Measurements from ENCODE around the gene REM2.
A peak's percentile ranks its signal among the peaks of the same experiment; 100 is the strongest.

Gene REM2

DNA sequence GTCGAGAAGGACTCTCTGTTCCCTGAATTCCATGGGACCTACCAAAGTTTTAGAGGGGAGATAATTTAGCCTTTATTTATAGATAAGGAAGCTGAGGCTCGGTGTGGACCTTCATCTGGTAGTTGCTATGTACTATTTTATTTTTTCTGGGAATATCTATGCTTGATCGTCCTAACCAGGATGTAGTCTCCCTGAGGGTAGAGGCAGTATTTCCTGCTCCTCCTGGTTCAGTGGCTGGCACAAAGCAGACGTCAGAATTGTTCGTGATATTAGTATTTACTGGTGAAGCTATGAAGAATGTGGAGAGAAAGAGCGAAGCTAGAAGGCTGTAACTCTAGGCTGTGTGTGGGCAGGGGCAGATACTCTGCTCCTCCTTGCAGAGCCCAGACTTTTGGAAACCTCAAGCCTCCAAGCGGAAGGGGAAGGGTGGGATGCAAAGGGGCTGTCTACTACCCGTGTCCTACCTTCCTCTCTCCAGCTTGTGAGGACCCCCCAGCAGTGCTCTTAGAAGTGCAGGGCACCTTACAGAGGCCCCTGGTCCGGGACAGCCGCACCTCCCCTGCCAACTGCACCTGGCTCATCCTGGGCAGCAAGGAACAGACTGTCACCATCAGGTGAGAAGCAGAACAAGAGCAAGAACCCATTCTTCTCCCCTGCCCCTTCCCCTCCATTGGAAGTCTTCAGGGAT is 10.0 kb upstream of the REM2 start:
- no peak for DNase-seq

DNA sequence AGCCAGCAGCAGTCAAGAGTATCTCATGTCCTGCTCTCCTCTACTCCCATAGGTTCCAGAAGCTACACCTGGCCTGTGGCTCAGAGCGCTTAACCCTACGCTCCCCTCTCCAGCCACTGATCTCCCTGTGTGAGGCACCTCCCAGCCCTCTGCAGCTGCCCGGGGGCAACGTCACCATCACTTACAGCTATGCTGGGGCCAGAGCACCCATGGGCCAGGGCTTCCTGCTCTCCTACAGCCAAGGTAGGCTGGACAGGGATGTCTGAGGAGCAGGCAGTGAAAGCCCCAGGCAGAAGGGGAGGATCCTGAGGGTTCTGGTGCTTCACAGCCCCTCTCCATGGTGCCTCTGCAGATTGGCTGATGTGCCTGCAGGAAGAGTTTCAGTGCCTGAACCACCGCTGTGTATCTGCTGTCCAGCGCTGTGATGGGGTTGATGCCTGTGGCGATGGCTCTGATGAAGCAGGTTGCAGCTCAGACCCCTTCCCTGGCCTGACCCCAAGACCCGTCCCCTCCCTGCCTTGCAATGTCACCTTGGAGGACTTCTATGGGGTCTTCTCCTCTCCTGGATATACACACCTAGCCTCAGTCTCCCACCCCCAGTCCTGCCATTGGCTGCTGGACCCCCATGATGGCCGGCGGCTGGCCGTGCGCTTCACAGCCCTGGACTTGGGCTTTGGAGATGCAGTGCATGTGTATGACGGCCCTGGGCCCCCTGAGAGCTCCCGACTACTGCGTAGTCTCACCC is 7.8 kb upstream of the REM2 start:
- no peak for DNase-seq

DNA sequence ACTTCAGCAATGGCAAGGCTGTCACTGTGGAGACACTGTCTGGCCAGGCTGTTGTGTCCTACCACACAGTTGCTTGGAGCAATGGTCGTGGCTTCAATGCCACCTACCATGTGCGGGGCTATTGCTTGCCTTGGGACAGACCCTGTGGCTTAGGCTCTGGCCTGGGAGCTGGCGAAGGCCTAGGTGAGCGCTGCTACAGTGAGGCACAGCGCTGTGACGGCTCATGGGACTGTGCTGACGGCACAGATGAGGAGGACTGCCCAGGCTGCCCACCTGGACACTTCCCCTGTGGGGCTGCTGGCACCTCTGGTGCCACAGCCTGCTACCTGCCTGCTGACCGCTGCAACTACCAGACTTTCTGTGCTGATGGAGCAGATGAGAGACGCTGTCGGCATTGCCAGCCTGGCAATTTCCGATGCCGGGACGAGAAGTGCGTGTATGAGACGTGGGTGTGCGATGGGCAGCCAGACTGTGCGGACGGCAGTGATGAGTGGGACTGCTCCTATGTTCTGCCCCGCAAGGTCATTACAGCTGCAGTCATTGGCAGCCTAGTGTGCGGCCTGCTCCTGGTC is 7.2 kb upstream of the REM2 start:
- no peak for DNase-seq

DNA sequence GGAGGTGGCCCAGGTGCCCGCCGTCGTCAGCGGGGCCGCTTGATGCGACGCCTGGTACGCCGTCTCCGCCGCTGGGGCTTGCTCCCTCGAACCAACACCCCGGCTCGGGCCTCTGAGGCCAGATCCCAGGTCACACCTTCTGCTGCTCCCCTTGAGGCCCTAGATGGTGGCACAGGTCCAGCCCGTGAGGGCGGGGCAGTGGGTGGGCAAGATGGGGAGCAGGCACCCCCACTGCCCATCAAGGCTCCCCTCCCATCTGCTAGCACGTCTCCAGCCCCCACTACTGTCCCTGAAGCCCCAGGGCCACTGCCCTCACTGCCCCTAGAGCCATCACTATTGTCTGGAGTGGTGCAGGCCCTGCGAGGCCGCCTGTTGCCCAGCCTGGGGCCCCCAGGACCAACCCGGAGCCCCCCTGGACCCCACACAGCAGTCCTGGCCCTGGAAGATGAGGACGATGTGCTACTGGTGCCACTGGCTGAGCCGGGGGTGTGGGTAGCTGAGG is 6.0 kb upstream of the REM2 start:
- DNase-seq: no peak

DNA sequence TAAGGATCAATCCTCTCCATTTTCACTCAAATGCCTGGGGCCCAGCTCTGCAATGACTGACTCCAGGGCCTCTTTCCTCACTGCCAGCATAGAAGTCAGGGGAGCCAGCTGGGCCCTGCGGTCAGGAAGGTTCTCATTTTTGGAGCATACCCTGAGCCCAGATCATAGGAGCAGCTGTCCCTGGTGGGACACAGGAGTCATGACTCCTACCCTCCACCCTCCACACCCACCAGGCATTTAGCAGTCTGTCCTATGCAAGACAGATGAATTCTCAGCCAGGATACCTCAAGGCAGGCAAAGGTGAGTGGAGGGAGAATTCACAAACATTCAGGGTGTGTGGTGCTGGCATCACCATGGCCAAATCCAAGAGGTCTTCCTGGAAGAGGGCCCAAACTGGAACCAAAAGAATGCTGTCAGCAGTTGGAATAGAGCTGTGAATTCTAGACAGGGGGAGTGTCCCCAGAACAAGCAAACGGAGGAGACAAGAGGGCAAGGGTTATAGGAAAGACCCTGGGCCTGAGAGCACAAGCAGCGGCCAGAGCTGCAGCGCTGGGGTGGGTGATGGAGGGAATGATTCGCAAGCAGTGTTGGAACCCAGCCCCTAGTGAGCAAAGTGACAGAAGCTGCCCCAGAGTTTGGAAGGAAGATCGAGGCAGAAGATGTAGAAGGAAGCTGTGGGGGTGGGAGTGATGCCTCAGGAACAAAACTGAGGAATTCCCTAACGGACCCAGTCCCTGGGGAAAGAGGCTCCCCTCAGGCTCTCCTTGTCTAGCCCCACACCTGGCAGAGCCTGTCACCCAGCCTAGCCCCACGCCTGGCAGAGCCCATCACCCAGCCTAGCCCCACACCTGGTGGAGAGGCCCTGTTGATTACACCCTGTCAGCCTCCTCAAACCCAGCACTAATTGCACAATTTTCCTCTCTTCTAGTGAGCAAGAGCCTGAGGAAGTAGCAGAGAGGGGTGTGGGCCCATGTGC is 4.5 kb upstream of the REM2 start:
- no peak for DNase-seq

DNA sequence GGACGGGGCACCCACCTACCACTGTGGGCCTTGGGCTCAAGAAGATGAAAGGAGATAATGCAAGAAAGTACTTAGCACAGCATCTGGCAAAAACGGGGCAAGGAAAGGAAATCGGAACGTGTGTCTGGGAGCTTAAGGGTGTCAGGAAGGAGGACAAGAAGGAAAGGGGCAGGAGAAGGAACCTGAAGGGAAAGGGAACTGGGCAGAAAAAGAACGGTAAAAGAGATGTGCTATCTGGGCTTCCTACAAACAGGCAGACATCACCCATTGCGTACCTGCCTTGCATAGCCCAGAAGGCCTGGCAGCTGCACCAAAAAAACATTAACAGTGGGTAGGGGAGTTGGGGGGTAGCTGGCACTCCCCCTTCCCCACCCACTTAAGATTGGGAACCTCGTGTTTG is 958 bp upstream of the REM2 start:
- DNase-seq: no peak

DNA sequence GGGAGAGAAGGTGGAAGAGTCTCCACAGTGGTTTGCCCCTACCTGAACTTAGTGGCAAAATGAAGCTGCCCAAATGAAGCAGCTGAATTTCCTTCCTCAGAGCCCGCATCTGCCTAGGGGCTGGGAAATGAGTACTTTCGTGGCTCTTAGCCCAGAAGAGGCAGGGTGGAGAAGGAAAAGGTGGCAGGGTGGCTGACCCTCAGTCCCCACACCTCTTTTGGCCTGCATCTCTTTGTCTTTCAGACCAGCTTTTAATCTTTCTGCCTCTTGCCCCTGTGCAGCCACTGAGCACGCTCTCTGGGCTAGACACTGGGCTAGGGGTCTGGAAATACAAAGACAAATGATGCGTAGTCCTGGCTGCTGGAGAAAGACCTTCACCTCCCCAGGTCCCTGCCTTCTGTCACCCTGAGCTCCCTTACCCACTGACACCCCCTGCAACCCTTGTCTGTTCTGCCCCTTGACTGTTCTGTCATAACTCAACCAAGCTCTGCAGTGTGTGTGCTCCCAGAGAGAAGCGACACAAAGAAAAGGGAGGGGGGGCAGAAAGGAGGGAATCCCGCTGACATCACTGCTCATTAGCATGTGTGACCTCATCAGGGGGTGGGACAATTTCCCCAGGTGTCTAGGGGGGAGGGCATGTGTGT is 371 bp upstream of the REM2 start:
- peak in 22 of 56 donors; percentile 9 to 78 (median 28) for DNase-seq

DNA sequence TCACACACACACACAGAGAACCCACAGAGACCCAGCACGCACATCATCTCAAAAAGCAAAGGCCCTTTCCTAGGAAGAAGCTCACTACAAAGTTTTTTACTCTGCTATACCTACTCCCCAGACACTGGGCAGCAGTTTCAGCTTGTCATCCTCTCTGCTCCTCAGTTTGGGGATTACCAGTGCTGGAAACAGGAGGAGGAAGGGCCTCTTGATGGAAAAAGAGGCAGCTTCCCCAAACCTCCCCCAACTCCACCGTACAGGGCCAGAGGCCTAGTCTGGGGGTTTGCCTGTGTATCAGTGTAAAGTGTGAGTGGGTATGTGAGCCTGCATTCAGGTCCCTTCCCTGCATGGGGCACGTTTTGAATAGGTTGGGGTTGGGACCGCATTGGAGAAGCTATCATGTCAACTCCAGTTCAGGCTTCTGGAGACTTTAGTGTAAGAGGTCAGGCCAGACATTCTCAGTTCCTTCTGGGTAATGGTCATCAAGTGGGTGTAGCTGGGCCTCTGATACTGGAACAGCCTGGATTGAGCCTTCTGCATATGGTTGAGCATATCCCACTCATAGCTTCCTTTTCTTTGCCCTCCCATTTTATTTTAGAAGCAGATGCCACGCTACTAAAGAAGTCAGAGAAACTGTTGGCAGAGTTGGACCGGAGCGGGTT is 1.2 kb downstream of the REM2 start:
- DNase-seq: peak in 1 of 56 donors; percentile 8

DNA sequence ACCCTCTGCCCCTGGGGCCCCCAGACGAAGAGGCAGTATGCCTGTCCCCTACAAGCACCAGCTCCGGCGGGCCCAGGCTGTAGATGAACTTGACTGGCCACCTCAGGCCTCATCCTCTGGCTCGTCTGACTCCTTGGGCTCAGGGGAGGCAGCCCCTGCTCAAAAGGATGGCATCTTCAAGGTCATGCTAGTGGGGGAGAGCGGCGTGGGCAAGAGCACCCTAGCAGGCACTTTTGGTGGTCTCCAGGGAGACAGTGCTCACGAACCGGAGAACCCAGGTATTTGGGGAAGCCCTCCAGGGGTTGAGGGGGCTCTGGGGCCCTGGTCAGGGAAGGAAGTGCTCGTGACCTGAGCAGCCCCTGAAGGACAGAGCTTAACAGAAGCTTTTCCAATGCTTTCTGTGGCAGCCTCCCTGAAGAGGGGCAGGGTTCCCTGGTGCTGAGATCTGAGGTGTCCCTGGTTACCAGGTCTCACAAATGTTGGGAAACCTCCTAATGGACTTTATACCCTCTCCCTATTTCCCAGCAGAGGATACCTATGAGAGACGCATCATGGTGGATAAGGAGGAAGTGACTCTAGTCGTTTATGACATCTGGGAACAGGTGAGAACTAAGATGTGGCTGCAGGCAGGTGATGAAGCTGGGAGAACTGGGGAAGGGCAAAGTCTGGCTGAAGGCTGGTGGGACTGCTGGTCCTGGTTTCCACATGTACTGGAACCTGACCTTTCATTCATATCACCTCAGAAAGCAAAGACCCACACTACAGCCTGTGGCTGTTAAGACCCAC is 1.9 kb downstream of the REM2 start:
- DNase-seq: no peak

DNA sequence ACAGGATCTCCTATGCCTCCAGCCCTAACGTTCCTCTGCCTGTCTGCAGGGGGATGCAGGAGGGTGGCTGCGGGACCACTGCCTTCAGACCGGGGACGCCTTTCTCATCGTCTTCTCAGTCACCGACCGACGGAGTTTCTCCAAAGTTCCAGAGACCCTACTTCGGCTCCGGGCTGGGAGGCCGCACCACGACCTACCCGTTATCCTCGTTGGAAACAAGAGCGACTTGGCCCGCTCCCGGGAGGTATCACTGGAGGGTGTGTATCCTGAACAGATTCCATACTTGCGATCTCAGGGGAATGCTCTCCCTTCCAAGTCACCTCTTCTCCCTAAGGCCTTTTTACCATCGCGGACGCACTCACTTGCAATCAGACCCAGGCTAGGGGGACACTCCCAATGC is 3.0 kb downstream of the REM2 start:
- no peak for DNase-seq

DNA sequence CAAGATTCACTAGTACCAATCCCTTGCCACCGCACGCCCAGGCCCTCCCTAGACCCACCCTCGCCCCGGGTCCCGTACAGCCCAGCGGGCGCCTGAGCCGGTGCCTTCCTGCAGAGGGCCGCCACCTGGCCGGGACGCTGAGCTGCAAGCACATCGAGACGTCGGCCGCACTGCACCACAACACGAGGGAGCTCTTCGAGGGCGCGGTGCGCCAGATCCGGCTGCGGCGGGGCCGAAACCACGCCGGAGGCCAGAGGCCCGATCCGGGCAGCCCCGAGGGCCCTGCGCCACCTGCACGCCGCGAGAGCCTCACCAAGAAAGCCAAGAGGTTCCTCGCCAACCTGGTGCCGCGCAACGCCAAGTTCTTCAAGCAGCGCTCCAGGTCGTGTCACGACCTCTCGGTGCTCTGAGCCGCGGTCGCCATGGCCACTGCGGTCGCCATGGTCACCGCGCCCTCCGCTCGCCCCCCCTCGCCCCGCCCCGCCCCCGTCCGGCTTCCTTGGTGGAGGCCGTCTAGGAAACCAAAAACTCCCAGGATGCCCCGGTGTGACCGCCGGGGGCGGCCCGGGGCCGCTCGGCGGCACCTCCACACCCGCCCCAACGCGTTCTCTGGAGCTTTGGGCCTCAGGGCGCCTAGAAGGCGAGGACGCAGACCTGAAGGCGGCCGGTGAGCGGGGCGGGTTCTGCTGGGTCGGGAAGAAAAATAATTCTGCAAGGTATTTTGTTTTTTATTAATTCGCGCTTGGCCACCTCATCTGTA is 3.7 kb downstream of the REM2 start:
- peak in 19 of 56 donors; percentile 6 to 48 (median 21) for DNase-seq

DNA sequence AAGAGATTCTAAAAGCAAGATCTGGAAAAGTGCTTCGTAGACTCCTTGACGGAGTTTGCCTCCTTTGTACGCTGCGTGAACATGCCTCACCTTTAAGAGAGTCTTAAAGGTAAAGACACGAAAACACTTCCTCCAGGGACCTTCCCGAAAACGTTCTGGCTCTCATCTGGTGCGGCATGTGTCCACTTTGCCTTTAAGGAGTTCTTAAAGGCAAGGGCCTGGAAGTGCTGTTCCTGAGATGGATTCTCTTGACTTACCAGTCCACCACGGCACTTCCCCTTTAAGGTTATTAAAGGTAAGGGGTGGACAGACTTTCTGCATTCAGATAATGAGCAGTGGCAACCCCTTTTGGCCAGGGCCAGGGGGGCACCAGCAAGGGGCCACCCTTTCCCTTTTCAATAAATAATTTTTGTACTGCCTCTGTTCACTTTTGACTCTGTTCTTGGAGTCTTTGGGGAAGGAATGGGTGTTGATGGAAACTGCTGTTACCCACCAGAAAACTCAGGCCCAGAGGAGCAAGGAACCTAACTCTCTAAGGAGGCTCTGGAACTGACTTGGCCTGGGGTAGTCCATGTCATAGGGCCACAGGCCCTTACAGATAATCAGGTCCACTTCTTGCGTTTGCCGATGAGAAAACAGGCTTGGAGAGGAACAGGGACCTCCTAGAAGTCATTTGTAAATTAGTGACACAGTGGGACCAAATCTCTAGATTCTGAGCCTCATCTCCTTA is 4.4 kb downstream of the REM2 start:
- no peak for DNase-seq

DNA sequence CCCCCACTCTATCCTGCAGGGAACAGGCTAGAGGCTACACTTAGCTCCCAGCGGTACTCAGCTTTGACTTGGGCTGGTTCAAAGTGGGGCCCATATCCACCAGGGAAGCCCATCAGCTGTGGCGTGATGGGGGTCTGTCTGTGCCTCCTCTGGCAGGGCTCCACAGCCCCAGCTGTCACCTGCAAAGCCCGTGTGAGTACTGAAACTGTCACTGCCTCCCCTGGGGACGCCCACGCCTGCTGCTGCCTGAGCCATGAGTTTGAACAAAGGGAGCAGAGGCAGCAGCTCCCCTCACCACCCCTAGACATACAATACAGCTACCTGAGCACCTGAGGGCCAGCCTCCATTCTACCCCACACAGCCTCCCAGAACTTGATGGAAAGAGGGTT is 5.0 kb downstream of the REM2 start:
- no peak for DNase-seq

DNA sequence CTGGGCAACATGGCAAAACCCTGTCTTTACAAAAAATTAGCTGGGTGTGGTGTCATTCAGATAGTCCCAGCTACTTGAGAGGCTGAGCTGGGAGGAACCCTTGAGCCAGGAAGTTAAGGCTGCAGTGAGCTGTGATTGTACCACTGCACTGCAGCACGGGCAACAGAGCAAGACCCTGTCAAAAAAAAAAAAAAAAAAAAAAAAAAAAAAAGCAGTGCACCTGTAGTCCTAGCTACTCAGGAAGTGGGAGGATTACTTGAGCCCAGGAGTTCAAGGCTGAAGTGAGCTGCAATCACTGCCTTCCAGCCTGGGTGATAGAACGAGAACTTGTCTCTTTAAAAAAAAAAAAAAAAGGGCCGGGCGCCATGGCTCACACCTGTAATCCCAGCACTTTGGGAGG is 5.6 kb downstream of the REM2 start:
- DNase-seq: no peak

DNA sequence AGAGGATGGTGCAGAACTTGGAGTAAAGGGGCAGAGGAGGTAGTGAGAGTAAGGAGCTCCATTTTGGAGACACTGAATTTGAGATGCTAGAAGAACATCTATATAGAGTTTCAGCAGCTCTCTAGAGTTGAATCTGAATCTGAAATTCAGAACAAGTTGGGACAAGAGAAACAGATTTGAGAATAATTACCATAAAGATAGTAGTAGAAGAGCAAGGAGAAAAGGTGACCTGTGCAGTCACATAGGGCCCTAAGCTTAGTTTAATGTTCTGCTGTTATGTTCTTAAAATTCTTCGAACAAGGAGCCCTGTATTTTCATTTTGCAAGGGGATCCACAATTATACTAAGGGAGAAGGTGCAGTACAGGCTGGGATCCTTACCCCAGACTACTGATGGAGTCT is 7.4 kb downstream of the REM2 start:
- DNase-seq: no peak

DNA sequence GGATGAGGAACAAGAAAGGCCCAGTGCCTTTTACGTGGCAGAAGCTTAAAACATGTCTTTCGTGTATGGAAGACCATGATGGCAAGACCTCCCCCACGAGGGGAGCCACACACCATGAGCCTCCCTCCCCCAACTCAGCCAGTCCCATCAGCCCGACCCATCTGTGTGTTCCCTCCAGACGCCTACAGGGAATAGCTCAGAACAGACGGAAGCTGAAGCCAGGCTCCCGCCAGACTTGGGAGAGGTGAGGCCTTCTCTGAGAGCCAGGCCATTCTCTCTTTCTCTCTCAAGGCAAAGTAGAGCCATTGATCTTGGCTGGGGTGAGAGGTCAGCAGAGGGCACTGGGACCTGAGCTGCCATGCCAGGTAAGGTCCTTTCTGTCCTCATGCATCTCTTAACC is 9.5 kb downstream of the REM2 start:
- no peak for DNase-seq

DNA sequence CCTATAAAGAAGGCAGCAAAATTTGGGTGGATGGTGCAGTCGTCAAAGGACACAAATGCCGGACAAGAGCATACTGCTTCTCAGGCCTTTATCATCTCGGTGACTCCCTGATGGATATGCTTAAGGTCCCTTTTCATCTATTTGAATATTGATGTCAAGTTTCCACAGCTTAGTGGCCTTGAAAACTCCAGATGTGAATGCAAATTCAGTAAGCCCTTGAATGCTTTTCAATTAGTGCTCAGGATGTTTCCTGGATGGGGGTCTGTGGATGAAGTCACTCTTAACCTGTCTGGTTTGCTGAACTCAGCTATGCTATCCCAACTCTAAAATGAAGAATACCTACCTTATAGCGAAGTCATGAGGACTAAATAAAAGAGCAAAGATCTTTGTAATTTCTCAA is 10.7 kb downstream of the REM2 start:
- DNase-seq: no peak

DNA sequence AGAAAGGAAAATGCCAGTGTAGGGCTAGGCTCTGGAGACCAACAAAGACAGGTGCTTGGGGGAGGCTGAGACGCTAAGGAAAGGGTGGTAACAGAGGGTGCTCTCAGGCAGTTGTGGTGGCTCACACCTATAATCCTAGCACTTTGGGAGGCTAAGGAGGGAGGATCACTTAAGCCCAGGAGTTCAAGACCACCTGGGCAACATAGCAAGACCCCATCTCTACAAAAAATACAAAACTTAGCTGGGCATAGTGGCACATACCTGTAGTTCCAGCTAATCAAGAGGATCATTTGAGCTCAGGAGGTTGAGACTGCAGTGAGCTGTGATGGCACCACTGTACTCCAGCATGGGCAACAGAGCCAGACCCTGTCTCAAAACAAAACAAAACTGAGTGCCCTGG is 12.4 kb downstream of the REM2 start:
- no peak for DNase-seq
